Right ventricle myocardium superior (tissue), 1 donor: ENCODE results near the gene TJP1. TPM values are rescaled to one million over a fixed set of nuclear protein-coding genes. Genes with fewer than 3 reads are reported as not detected.
A peak's percentile ranks its signal among the peaks of the same experiment; 100 is the strongest.
"Not testable (repeated sequence)": the region's sequence is repeated elsewhere in the genome, so short reads cannot be mapped to it uniquely, and the experiment has no call there.

Source experiments
- ATAC-seq: fragments of 200-7000 bp; cut with Tn5 transposase; one replicate; pipeline ENCODE4 v1.9.1; 2020; ENCODE audit warnings: mild to moderate bottlenecking; ENCODE audit not compliant: poor library complexity
- DNase-seq: peaks from one replicate; pipeline ENCODE4 v3.0.0-alpha.2; 2020
- intact Hi-C: fragments of 100-400 bp; cut with DNase I; formaldehyde crosslinking; loops from one replicate; pipeline ENCODE4 v1.11.2; 2022
- total RNA-seq: library from RNA; stranded (reverse); fragmentation: NEBNext Ultra II Directional; extraction: Animal tissue kit (Norgen Biotek cat#: 25700); gene quantifications from one replicate; pipeline ENCODE4 v1.2.1, GENCODE V29; 2021
- donor health status: DM: no; HTN: yes; CAD: no; lungs with severe emphysema.

Gene TJP1
- total RNA-seq, 1 donor from 2014 or later, result 104 TPM

GRCh38 chr15:29811691-29812383 lies 10.4 kb downstream of the TJP1 start:
- intact Hi-C loops, result no loop called here
- ATAC-seq (no peak), DNase-seq (no peak)

GRCh38 chr15:29805708-29806104 lies 16.6 kb downstream of the TJP1 start:
- ATAC-seq (no peak), DNase-seq (no peak)
- intact Hi-C loops, result no loop called here

- intact Hi-C loops, result no loop called here
- ATAC-seq, result peak; percentile 90
- no peak for DNase-seq
Measured at GRCh38 chr15:29805043-29805707, 17.1 kb downstream of the TJP1 start.

- DNase-seq (no peak), ATAC-seq (no peak)
- intact Hi-C loops, result no loop called here
Measured at GRCh38 chr15:29802411-29802810, 19.9 kb downstream of the TJP1 start.

DNA sequence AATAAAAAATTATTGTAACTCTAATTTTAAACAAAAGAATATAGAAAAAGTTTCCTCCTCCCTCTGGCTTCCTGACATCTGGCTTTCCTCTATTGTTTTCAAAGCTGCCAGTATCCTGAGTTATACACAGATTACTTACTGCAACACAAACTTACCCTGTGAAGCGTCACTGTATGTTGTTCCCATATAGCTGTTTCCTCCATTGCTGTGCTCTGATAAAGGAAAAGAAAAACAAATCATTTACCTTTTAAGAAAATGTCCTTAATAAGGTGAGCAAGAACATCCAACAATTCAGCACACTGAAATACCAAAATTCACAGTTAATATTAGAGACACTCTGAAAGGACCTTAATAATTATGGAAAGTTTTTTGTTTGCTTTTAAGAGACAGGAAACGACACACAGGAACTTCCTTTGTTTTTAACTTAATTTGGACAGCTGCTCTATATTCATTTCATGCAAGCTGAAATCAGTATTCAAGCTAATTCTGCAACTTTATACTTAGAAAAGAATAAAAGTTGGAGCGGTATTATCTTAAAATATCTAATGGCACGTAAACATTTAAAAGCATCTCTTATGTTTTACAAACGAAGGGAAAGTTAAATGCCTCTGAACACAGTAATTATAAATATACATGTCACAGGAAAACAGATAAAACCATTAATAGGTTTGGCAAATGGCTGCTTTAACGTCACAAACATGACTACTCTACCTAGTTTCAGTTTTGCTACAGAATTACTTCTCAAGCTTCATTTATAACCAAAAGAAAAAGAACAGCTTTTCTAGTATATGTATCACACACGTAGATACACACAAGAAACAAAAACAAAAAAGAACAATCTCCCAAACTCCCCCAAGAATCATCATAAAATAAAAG lies 21.5 kb downstream of the TJP1 start:
- DNase-seq (no peak), ATAC-seq (no peak)
- intact Hi-C loops, result no loop called here

GRCh38 chr15:29799859-29800258 lies 22.4 kb downstream of the TJP1 start:
- intact Hi-C loops, result no loop called here
- ATAC-seq (no peak), DNase-seq (no peak)

GRCh38 chr15:29795610-29796009 lies 26.7 kb downstream of the TJP1 start:
- DNase-seq (no peak), ATAC-seq (no peak)
- intact Hi-C loops, result no loop called here

DNA sequence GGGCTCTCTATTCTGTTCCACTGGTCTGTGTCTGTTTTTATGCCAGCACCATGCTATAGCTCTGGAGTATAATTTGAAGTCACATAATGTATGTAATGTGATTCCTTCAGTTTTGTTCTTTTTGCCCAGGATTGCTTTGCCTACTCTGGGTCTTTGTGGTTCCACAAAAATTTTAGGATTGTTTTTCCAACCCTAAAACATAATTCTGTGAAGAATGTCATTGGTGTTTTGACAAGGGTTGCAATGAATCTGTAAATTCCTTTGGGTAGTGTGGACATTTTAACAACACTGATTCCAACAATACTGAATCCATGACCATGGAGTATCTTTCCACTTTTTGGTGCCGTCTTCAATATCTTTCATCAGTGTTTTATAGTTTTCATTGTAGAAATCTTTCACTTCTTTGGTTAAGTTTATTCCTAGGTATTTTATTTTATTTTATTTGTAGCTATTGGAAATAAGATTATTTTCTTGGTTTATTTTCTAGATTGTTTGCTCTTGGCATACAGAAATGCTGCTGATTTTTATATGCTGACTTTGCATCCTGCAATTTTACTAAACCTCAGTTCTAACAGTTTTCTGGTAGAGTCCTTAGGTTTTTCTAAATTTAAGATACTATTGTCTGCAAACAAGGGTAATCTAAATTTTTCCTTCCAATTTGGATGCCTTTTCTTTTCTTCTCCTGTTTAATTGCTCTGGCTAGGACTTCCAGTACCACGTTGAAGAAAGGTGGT lies 29.7 kb downstream of the TJP1 start:
- intact Hi-C loops, result no loop called here
- DNase-seq (no peak), ATAC-seq (no peak)

DNA sequence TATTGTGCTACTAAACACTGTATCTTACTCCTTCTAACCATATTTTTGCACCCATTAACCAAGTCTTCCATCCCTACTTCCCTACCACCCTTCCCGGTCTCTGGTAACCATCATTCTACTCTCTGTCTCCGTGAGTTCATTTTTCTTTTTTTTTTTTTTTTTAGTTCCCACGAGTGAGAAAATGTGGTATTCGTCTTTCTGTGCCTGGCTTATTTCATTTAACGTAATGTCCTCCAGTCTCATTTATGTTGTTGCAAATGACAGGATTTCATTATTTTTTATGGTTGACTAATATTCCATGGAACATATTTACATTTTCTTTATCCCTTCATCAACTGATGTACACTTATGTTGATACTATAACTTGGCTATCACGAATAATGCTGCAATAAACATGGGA lies 31.7 kb downstream of the TJP1 start:
- ATAC-seq (no peak), DNase-seq (no peak)
- intact Hi-C loops, result no loop called here

- intact Hi-C loops, result no loop called here
- peak; percentile 70 for ATAC-seq
- no peak for DNase-seq
Measured at GRCh38 chr15:29789871-29790270, 32.4 kb downstream of the TJP1 start.

DNA sequence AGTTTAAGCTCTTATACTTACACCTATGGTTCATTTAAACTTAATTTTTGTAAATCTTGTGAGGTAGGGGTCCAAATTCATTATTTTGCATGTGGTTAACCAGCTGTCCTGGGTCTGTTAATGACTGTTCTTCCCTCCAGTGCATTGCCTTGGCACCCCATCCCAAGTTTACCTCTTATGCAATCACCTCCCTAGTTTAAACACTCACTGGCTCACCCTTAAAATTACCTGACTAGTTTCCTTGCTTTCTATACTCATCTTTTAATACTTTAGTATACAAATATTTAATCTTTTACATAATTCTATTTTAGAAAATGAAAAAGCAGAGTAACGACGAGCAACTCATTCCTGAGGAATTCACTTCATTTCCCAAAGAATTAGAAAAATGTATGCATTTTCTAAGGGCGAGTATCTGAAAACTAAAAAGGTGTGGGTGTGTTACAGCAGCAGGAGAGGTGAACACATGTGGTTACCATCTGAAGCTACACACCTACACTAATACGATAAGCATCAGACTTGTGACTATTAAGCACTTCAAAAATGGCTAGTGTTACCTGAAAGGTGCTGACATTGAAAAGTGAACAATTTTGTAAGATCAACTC lies 33.7 kb downstream of the TJP1 start:
- no peak for DNase-seq
- intact Hi-C loops, result no loop called here
- no peak for ATAC-seq

DNA sequence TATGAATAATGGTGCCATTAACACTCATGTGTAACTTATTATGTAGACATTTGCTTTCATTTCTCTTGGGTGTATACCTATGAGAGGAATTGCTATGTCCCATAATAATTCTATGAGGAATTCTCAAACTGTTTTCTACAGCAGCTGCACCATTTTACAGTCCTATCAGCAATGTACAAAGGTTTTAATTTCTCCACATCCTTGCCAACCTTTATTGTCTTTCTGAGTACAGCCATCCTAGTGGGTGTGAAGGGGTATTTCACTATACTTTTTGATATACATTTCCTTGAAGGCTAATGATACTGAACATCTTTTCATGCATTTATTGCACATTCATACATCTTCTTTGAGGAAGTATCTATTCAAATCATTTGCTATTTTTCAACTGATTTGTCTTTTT lies 34.5 kb downstream of the TJP1 start:
- intact Hi-C loops, result no loop called here
- no peak for ATAC-seq
- no peak for DNase-seq

- intact Hi-C loops, result no loop called here
- ATAC-seq (no peak), DNase-seq (no peak)
Measured at GRCh38 chr15:29785642-29786041, 36.6 kb downstream of the TJP1 start.

- ATAC-seq (no peak), DNase-seq (no peak)
- intact Hi-C loops, result no loop called here
Measured at GRCh38 chr15:29785136-29785535, 37.1 kb downstream of the TJP1 start.

- intact Hi-C loops, result no loop called here
- DNase-seq (no peak), ATAC-seq (no peak)
Measured at GRCh38 chr15:29784413-29784812, 37.9 kb downstream of the TJP1 start.

DNA sequence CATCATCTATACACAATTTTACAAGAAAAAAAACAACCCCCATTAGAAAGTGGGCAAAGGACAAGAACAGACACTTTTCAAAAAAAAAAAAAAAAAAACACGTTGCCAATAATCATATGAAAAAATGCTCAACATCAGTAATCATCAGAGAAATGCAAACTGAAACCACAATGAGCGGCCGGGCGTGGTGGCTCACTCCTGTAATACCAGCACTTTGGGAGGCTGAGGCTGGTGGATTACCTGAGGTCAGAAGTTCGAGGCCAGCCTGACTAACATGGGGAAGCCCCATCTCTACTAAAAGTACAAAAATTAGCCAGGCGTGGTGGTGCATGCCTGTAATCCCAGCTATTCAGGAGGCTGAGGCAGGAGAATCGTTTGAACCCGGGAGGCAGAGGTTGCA lies 39.5 kb downstream of the TJP1 start:
- ATAC-seq, intact Hi-C loops, DNase-seq: not testable (repeated sequence)

DNA sequence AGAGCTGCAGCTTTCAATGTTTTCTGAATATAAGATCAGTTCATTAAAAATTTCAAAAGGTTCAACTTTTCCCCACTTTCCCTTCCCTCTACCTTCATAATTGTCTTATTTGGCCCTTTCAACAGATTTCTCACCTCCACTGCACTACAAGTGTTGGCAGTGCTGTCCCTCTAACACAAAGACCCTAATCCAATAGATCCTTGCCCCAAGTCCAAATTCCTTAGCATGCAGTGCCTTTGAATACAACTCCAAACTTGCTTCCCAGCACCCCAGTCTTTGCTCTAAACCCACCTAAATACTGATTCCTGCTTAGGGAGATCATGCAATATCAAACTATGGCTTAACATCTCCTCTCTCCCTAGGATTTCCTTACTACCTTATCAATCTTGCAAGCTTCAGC lies 43.9 kb downstream of the TJP1 start:
- ATAC-seq (no peak), DNase-seq (no peak)
- intact Hi-C loops, result loop anchor here (10.0 kb wide), 1 partner anchor 64 kb away; no protein-coding TSS in a partner anchor

DNA sequence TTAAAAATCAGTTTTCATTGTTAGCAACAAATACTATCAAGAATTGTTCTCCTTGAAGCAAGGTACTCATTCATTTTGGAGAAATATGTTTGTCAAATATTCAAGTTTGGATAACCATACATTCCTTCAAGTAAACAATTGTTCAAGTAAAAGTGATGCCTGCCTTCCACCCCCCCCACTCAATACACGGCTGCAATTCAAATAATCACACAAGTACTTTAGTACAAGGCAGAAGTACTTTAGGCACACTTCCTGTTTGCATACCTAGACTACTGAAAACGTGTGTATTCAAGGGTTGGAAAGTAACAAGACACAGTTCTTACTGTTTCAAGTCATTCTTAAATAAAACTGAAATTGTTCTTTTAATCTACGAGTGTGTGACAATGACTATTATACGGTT lies 45.4 kb downstream of the TJP1 start:
- no peak for DNase-seq

More for the DNA sequence above, 45.4 kb downstream of the TJP1 start:
- intact Hi-C loops, result loop anchor here (10.0 kb wide), 1 partner anchor 62 kb away; no protein-coding TSS in a partner anchor
- ATAC-seq, result no peak
